GM18505 (cell line): ENCODE measurements around the gene UBE2A.

Experiments used
- ATAC-seq: cut with Tn5 transposase; IDR thresholded peaks from one replicate; pipeline ENCODE4 v1.9.1; 2021; ENCODE audit not compliant: unreplicated experiment
- POLR2A ChIP-seq: IDR thresholded peaks from 4 replicates; pipeline ENCODE4 v1.6.1; 2011; ENCODE audit warnings: borderline replicate concordance; ENCODE audit not compliant: insufficient read depth, insufficient read length; ENCODE audit errors: extremely low read depth

UBE2A gene

GRCh38 chrX:119624417-119624816 lies 50.1 kb downstream of the UBE2A start:
- no peak for ATAC-seq
- no peak for TF ChIP-seq POLR2A

GRCh38 chrX:119624951-119625668 lies 50.7 kb downstream of the UBE2A start:
- ATAC-seq, result no peak
- no peak for TF ChIP-seq POLR2A

GRCh38 chrX:119625843-119626242 lies 51.5 kb downstream of the UBE2A start:
- no peak for TF ChIP-seq POLR2A

More at GRCh38 chrX:119625843-119626242, 51.5 kb downstream of the UBE2A start:
- ATAC-seq, result no peak
